PFSK-1 (cell line): ENCODE results near the gene OR9A2.

ENCODE experiments used
- FOXP2 ChIP-seq: optimal IDR thresholded peaks from 2 replicates; pipeline ENCODE3; 2011; ENCODE audit warnings: borderline replicate concordance, control low read depth, inconsistent platforms; ENCODE audit not compliant: insufficient read depth; ENCODE audit errors: extremely low read length, extremely low read depth
- POLR2AphosphoS5 ChIP-seq: IDR thresholded peaks from 2 replicates; pipeline ENCODE4 v1.6.1; 2012; ENCODE audit warnings: low read depth, mild to moderate bottlenecking, control low read depth, low read length, moderate library complexity
- REST ChIP-seq, 2 experiments: IDR thresholded peaks; 2 replicates each; pipeline versions ENCODE4 v1.6.1 to v1.8.0; 2011 to 2012; ENCODE audit warnings: low read depth in 2 of 2, low read length in 2 of 2, control low read depth in 1 of 2, inconsistent platforms in 1 of 2, mild to moderate bottlenecking in 1 of 2, moderate library complexity in 1 of 2; ENCODE audit not compliant: insufficient read depth in 1 of 2
- SIN3A ChIP-seq: IDR thresholded peaks from 2 replicates; pipeline ENCODE4 v1.6.1; 2012; ENCODE audit warnings: mild to moderate bottlenecking, low read length, moderate library complexity, borderline replicate concordance; ENCODE audit not compliant: insufficient read depth
- TAF1 ChIP-seq: IDR thresholded peaks from 2 replicates; pipeline ENCODE4 v1.6.1; 2012; ENCODE audit warnings: low read length, control low read depth, borderline replicate concordance; ENCODE audit not compliant: insufficient read depth

Gene OR9A2

GRCh38 chr7:143043391-143043790 is 16.5 kb upstream of the OR9A2 start:
- TF ChIP-seq TAF1 (no peak), SIN3A (no peak), FOXP2 (no peak), REST (IDR thresholded peaks at IDR 0.05; ENCODE audit: insufficient read depth in 1 of 2, low read depth in 2 of 2, low read length in 2 of 2) (no peak), POLR2AphosphoS5 (no peak)

- no peak for TF ChIP-seq FOXP2
- no peak for TF ChIP-seq REST (IDR thresholded peaks at IDR 0.05; ENCODE audit: insufficient read depth in 1 of 2, low read depth in 2 of 2, low read length in 2 of 2)
- no peak for TF ChIP-seq POLR2AphosphoS5
- no peak for TF ChIP-seq SIN3A
- TF ChIP-seq TAF1 = no peak
Measured at GRCh38 chr7:143042790-143043271, 15.9 kb upstream of the OR9A2 start.

GRCh38 chr7:143042159-143042789 is 15.3 kb upstream of the OR9A2 start:
- no peak for TF ChIP-seq FOXP2
- no peak for TF ChIP-seq POLR2AphosphoS5

- TF ChIP-seq SIN3A (no peak), FOXP2 (no peak), TAF1 (no peak), POLR2AphosphoS5 (no peak)
Measured at GRCh38 chr7:143041346-143041745, 14.4 kb upstream of the OR9A2 start.

GRCh38 chr7:143040209-143040715 is 13.3 kb upstream of the OR9A2 start:
- TF ChIP-seq REST (IDR thresholded peaks at IDR 0.05; ENCODE audit: insufficient read depth in 1 of 2, low read depth in 2 of 2, low read length in 2 of 2) (no peak), FOXP2 (no peak), SIN3A (no peak), TAF1 (no peak), POLR2AphosphoS5 (no peak)

- TF ChIP-seq TAF1 = no peak
- no peak for TF ChIP-seq SIN3A
- no peak for TF ChIP-seq POLR2AphosphoS5
- TF ChIP-seq REST (IDR thresholded peaks at IDR 0.05; ENCODE audit: insufficient read depth in 1 of 2, low read depth in 2 of 2, low read length in 2 of 2) = no peak
- TF ChIP-seq FOXP2 = no peak
Measured at GRCh38 chr7:143038635-143039034, 11.7 kb upstream of the OR9A2 start.
